Measurements from ENCODE around the gene FOXD4L6.
"Not testable (repeated sequence)": the region's sequence is repeated elsewhere in the genome, so short reads cannot be mapped to it uniquely, and the experiment has no call there.

Gene FOXD4L6

GRCh38 chr9:41100508-41100907, 28.0 kb downstream of the FOXD4L6 start:
- DNase-seq (ENCODE audit: low read depth in 2 of 2, low spot score in 1 of 2): not testable (repeated sequence)

DNA sequence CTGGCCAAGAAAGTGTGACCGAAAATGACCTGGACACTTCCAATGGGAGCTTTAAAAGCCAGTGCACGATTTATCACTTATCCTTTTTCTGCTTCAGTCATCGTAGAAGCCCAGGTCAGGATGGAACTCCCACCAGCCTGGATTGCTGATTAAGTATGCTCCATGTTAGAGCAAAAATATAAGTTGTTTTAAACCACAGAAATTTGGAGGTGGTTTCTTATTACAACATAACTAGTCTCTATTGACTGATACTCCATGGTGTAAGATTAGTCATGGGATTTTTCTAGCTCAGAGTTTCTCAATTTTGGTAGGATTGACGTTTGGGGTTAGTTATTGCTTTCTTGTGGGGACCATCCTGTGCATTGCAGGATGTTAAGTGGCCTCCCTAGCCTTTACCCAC, 29.7 kb downstream of the FOXD4L6 start:
- DNase-seq (ENCODE audit: low read depth in 2 of 2, low spot score in 1 of 2): not testable (repeated sequence)

DNA sequence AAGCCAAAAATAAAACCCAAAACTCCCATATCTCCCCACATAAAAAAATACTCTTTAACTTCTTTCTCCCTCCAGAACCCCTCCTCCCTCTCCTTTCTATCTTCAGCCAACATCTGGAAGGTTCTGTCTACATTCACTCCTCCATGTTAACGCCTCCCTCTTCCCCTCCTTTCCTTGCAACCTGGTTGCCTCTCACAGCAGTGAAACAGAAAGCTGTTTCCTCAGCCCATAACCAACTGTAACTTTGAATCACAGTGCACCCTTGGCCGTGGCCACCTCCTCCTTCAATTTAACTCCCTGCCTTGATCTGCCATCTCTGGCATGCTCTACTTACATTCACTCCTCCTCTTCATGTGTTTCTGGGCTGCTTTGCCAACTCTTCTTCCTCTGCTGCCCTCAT, 33.4 kb downstream of the FOXD4L6 start:
- not testable (repeated sequence) for DNase-seq (ENCODE audit: low read depth in 2 of 2, low spot score in 1 of 2)

DNA sequence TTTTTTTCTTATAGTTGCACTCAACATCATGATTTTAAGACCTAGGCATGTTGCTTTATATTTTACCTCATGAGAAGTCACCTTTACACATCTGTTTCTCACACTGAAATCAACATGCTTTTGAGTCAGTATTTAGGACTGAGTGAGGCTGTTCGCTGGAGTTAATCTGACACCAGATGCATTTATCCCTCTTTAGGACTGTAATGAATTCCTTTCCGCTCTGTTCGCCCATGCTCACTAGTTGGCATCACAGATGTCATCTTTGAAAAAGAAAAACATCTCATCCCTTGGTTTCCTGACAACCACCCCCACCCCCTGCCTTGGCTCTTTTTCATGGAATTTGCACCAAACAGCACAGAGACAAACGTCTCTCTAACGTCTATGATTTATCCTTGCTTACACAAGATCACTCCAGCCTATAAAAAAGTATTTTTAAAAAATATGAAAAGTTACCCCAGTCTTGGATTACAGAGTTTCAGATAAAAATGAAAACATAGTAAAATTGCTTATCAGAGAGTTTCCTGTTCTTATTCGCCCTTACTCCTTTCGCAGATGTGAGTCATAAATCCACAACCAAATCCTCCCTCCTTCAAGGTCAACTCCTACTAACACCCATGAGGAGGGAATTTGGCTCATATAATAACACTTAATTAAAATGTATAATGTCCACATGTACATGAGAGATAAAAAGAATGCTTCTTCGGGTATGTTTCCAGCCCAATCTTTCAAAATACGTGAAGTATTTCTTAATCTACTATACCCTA, 34.3 kb downstream of the FOXD4L6 start:
- not testable (repeated sequence) for DNase-seq (ENCODE audit: low read depth in 2 of 2, low spot score in 1 of 2)

GRCh38 chr9:41090922-41091321, 37.6 kb downstream of the FOXD4L6 start:
- DNase-seq (ENCODE audit: low read depth in 2 of 2, low spot score in 1 of 2): not testable (repeated sequence)

DNA sequence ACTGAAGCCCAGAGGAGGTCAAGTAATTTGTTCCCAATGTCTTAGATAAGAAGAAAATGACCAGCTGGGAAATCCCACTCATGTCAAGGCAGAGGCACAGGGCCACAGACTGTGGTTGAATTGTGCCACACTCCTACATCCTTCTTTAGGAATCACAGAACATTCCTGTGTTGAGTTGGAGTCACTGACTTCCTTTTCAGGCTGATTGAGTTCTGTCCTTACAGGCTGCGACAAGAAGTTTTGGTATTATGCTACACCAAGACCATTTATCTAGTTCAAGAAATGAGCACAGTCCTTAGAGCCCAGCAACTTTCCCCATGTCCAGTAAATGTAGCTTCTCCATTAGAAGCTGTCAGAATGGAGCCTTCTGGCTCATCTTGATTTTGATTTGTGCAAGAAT, 38.1 kb downstream of the FOXD4L6 start:
- not testable (repeated sequence) for DNase-seq (ENCODE audit: low read depth in 2 of 2, low spot score in 1 of 2)

DNA sequence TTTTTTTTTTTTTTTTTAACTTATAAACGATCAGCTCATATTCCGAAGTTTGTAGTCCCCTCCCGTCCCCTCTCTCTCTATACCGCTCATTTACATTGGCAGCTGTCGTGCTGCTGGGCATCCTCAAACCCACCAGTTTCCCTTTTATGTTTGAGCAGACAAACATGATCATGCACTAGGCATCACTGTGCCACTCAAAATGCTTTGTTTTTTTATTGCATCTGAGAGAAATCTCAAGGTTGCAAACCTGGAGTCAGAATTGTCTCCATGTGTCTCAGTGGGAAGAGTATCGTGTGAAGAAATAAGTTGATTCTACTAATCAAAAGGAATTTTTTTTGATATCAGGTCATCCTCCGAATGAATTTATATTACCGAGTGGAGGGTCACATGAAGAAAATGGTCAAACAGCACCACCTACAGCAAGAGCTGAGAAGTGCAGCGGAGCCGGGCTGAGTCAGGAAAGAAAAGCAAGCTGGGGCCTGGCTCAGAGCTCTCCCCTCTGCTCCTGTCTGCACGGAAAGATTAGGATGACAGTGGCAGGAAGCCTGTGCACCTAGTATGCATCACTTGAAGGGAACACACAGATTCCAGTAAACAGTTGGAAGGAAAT, 39.9 kb downstream of the FOXD4L6 start:
- DNase-seq (ENCODE audit: low read depth in 2 of 2, low spot score in 1 of 2): not testable (repeated sequence)

GRCh38 chr9:41087929-41088328, 40.6 kb downstream of the FOXD4L6 start:
- not testable (repeated sequence) for DNase-seq (ENCODE audit: low read depth in 2 of 2, low spot score in 1 of 2)

- not testable (repeated sequence) for DNase-seq (ENCODE audit: low read depth in 2 of 2, low spot score in 1 of 2)
Observed at GRCh38 chr9:41087157-41087780, 41.2 kb downstream of the FOXD4L6 start.

DNA sequence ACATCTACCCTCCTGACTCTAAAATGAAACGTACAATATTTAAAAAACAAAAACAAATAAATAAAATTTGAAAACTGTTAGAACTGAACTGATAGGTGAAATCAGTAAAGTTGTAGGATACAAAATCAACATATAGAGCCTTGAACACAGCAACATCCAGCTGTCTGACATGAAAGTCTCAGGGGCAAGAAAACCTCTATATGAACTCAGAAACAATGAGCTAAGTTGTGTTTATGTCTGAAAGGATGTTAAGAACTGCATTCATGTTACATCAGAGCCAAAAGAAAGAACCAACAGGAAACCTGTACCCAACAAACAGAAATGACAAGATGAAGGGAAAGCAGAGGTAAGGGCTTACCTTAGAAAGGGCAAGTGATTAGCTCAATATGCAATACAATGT, 41.8 kb downstream of the FOXD4L6 start:
- DNase-seq (ENCODE audit: low read depth in 2 of 2, low spot score in 1 of 2): not testable (repeated sequence)

DNA sequence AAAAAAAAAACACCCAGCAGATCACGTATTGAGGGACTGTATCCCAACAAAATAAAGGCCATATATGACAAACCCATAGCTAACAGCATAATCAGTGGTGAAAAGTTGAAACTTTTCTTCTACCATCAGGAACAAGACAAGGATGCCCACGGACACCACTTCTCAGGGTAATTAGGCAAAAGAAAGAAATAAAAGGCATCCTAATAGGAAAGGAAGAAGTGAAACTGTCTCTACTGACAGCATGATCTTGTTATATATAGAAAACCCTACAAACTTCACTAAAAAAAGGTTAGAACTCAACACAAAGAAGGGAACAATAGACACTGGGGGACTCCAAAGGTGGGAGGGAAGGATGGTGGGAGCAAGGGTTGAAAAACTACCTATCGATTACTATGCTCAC, 42.3 kb downstream of the FOXD4L6 start:
- not testable (repeated sequence) for DNase-seq (ENCODE audit: low read depth in 2 of 2, low spot score in 1 of 2)

DNA sequence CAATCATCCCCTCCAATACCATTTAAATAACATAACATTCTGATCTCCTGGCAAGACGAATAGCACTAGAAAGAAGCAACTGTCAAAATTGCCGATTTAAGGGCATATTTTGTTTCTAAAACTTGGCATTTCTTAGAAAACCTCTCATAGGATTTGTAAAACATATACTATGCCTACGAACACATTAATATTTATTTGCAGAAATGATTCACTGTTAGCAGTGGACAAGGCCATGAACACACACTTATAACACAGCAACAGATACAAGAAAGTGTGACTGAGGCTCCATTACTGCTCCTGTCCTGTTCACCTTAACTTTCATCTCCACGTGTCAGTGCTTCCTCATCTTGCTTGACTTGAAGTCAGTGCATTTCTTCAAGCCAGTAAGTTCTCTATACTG, 46.1 kb downstream of the FOXD4L6 start:
- not testable (repeated sequence) for DNase-seq (ENCODE audit: low read depth in 2 of 2, low spot score in 1 of 2)

- not testable (repeated sequence) for DNase-seq (ENCODE audit: low read depth in 2 of 2, low spot score in 1 of 2)
Observed at GRCh38 chr9:41079464-41079863, 49.0 kb downstream of the FOXD4L6 start.

GRCh38 chr9:41077586-41077985, 50.9 kb downstream of the FOXD4L6 start:
- not testable (repeated sequence) for DNase-seq (ENCODE audit: low read depth in 2 of 2, low spot score in 1 of 2)

Measured in stimulated activated CD8-positive, alpha-beta memory T cell treated with anti-CD3 and anti-CD28 coated beads, Interleukin-4, amount 100 ng/mL, for 4 hours (primary cell).